ENCODE measurements around the gene STEAP1.
A peak's percentile ranks its signal among the peaks of the same experiment; 100 is the strongest.
"Not testable (repeated sequence)": the region's sequence is repeated elsewhere in the genome, so short reads cannot be mapped to it uniquely, and the experiment has no call there.

Gene STEAP1

DNA sequence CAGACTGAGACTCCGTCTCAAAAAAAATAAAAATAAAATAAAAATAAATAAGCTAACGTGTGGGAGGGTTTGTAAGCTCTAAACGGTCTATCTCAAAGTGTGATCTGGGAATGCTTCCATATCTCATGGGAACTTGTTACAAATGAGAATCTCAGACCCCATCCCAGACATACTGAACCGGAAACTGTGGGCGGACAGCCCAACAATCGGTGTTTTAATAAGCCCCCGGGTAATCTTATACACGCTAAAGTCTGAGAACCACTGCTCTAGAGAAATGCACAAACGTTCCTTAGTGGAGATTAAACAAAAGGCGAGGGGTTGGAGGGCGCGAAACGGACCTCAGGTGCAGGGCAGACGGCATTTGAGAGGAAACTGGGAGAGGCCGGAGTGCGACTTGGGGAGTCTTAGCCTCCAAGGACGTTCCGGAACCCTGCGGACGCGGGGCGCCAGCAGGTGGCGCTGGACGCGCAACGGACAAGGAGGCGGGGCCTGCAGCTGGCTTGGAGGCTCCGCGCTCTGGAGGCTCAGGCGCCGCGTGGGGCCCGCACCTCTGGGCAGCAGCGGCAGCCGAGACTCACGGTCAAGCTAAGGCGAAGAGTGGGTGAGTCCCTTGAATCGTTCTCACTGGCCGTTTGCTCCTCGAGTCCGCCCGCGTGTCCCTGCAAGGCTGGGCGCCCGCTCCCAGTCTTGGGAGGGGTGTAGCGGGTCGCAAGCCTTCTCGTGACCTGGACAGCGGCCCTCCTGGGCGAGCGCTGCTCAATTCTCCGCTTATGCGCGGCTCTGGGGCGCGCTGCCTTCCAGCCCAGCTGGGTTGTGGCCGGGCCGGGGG is at the start of gene STEAP1:
Gene STEAP1, plus strand, starts transcription at position 527 of the 829 bp plus-strand sequence. CDS start 5,320 bp downstream, outside the sequence.
- peak; percentile 50 to 86 (median 74) for DNase-seq

DNA sequence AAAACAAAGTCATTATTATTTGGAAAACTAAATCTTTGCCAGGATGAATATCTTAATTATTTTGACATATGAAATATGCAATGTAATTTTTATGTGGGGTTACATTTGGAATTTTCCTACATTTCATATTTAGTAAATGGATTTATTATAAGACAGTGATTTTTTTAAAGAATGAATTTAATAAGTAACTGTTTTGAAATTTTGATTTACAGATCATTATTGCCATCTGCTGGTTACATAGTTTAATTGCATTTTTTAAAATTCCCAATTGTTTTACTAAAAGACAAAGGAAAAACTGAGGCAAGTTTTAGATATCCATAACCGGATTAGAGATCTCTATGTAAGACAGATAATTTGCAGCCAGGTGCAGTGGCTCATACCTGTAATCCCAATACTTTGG is 39.3 kb upstream of the STEAP1 start:
- DNase-seq, result not testable (repeated sequence)

DNA sequence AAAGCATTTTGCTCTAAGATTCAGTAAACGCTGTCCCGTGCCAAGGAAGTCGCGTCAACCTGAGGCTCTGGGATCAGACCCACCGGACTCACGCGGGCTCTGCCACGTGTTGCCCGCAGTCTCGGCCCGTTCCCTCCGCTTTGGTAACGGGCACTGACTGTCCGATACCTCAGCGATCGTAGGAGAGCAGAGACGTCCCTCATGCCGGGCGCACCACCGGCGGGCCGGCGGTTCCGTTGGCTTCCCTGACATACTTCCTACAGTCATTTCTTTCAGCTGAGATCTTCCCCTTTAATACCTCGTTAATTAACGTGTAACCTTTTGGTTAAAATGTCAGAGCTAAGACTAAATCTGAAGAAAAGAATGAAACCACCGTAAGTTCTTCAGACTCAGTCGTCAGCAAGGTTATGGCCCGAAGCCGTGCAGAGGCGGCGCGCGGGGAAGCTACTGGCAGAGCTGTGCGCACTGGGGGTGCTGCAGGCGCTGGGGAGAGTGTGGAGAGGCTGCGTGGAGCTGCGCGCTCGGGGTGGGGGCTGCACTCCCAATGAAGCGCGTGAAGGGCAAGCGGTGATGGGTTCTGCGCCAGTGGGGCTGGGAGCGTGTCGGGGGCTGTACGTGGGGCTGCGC is 35.6 kb upstream of the STEAP1 start:
- peak in 1 of 6 experiments; percentile 23 for DNase-seq

DNA sequence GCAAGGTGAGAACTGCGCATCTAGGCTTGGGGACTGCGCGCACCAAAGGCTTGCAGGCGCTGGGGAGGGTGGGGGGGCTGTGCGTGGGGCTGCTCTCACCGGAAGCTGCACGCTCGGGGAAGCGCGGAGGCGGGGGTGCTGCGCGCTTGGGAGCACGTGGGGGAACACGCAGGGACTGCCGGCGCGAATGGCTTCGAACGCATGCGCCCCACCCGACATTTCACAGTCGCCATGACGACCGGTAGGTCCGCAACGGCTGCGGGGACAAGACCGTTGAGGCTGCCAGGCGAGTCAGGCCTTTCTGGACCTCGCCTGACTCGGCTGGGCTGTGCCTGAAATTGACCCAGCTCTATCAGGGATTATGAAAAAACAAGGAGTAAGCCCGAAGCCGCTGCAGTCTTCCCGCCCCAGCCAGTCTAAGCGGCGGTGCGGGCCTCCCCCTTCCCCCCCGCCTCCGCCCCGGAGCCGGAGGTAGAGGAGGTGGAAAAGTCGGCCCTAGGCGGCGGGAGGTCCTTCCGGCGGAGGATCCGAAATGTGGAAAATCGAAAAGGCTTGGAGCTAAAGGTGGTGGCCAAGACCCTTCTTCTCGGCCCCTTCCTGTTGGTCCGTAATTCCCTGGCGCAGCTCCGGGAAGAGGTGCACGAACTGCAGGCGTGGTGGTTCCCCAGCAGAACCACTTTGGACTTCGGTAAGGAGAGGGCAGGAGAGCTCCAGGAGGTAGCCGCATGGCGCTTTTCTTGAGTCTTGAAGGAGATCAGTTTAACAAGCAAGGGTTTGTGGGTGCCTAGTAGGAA is 34.9 kb upstream of the STEAP1 start:
- peak in 2 of 6 experiments; percentile 10 to 45 for DNase-seq

DNA sequence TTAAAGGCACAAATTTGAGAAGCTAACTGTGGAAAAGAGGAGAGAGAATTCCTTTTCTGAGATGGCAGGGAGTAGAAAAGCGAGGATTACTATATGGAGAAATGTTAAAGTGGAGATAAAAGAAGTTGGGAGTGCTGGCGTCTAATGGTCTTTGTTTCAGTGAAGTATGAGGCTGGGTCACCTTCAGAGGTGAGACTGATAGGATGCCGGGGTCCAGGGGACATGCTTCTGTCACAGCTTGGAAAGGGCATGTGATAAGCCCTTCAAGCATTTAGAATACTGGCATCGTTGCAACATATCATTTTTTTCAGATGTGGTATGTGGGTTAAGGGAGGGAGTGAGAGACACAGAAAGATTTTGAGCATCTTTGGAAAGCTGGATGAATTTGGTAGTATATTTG is 34.1 kb upstream of the STEAP1 start:
- DNase-seq, result not testable (repeated sequence)

DNA sequence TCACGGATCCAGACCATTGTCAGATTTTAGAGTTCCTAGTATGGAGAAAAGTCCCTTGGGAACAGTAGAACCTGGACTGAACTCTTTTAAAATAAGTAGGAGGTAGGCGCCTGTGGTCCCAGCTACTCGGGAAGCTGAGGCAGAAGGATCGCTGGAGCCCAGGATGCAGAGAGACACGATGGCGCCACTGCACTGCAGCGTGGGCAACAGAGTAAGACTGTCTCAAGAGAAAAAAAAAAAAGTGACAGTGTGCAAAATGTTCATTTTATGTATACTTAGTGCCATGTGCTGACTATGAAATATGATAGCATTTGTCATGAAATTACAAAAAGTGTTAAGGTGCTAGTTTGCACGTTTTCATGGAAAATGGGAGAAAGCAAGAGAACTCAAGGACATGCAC is 22.5 kb upstream of the STEAP1 start:
- DNase-seq, result not testable (repeated sequence)

DNA sequence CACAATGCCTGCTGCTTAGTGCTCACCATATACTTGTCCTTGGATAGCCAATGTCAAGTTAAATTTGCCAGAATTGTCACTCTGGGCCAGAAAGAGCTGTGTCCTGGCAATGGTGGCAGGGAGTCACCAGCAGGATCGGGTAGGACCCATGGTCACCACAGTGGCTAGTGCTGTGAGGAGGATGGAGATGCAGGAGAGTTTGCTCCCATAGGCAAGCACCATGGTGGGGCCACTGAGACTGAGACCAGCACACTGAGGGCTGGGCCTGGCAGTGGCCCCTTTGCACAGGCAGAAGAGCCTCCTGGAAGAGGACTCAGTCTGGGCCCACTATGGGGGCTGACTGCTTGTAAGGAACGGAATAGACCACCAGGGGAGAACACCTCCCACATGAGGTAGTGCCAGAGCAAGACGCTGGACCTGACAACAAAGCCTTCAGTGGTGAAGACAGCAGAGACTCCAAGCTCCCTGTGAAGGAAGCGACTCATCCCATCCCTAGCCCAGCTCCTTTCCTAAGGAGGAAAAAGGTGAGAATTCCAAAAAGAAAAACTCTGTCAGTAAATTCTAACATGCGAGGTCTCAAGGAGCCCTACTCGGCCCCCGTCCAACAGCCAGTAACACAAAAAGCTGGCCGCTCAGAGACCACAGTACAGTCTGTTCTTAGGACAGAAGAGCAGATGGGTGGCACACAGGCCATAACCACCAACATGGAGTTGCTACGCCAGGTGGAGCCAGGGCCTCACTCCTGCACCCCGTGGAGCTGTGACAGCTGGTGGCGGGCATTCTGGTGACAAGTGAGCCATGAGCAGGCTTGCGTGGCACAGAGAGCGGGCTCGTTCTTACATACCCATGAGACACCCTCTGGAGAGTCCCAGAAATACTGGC is 6.9 kb upstream of the STEAP1 start:
- not testable (repeated sequence) for DNase-seq

DNA sequence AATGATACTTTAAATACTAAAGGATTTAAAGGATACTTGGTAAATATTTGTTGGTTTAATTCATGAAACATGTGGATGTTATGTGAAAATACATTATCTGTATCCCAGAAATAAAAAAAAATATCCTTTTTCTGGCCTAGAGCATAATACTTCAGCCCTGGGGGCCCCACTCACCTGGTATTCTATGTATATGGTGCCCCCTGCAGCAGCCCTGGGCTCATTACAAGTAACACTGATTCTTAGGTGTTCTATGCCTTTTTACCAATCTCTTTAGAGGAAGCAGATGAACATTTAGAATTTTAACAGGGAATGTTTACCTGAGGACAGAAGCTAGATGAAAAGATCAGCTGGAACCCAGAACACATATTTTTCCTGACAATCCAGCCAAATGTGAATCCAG is 4.8 kb upstream of the STEAP1 start:
- not testable (repeated sequence) for DNase-seq

DNA sequence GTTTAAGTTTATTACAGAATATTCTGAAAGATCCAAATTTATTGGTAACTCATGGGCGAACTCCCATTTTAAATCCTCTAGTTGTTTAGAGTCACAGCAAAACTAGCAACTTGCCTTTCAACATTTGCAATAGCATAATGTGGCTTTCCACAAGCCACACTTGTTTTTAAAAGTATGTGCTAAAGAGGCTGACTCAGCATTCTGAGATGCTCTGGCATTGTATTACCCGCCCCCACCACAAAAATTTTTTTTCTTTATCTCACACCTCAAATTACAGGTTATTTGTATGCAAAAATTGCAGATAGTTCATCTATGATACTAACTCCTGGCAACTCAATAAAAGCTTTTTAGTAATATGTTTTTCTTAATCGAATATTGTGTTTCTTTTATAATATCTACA is 2.4 kb upstream of the STEAP1 start:
- DNase-seq, result not testable (repeated sequence)

DNA sequence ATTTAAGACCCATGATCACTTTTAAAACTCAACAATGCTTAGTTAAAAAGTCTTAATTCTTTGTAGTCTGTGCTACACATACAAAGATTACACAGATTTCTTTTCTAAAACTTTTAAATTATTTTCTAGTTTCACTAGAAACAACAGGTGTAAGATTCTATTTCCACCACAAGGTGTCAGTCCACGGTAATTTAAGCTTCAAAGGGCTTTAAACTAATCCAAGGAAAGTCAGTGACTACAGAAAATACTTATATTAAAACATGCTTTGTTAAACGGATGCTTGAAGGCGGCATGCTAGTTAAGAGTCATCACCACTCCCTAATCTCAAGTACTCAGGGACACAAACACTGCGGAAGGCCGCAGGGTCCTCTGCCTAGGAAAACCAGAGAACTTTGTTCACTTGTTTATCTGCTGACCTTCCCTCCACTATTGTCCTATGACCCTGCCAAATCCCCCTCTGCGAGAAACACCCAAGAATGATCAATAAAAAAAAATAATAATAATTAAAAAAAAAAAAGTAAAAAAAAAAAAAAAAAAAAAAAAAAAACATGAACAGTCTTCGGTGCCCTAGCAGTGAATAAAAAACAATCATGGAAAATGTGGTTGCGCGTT is 1.5 kb upstream of the STEAP1 start:
- peak in 2 of 6 experiments; percentile 13 to 35 for DNase-seq

DNA sequence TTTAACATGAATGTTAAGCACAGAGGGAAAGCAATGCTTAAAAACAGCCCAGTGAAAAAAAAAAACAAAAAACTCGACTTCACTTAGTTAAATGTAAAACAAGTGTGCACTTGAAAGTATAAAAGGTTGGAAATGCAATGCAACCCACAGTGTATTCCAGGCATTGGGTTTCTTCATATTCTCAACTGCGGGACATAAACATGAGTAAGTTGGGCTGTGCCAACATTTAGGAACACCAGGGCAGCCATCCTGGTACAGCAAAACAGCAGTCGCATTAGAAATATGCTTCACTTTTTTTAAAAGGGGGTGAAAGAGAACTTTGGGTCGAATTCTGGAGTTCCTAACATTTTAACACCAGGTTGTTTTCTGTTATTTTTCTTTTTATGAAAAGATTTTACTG is 937 bp downstream of the STEAP1 start:
- no peak for DNase-seq

DNA sequence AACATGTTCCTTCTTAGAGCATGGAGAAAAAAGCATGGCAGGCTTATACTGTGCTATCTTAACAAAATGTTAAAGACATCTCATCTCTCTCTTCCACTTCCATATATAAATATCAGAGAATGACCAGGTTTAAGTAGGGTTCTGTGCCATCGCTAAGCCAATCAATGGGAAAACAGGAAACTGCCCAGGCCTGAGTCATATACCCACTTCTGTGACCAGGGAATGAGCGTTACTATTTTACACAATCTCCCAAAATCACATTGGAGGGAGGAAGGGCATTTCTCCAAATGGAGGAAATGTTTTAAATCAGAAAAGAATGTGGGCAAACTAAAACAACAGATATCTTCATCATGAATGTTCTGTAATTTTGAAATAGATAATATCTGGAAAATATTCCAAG is 3.1 kb downstream of the STEAP1 start:
- DNase-seq, result not testable (repeated sequence)

DNA sequence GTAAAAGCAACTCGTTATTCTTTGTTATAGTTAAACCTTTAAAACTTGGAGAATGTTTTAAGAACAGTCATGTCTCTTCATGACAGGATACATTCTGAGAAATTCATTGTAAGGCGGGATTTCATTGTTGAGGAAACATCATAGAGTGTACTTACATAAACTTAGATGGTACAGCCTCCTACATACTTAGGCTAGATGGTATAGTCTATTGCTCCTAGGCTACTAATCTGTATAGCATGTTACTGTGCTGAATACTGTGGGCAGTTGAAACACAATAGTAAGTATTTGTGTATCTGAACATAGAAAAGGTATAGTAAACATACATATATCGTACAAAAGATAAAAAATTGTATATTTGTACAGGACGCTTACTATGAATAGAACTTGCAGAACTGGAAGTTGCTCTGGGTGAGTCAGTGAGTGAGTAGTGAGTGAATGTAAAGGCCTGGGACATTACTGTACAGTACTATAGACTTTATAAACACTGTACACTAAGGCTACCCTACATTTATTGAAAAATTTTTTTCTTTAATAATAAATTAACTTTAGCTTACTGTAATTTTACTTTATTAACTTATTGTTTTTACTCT is 3.6 kb downstream of the STEAP1 start:
- DNase-seq, result not testable (repeated sequence)

DNA sequence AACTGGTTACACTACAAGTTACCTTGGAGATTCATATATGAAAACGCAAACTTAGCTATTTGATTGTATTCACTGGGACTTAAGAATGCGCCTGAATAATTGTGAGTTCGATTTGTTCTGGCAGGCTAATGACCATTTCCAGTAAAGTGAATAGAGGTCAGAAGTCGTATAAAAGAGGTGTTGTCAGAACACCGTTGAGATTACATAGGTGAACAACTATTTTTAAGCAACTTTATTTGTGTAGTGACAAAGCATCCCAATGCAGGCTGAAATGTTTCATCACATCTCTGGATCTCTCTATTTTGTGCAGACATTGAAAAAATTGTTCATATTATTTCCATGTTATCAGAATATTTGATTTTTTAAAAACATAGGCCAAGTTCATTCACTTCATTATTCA is 9.3 kb downstream of the STEAP1 start:
- no peak for DNase-seq

DNA sequence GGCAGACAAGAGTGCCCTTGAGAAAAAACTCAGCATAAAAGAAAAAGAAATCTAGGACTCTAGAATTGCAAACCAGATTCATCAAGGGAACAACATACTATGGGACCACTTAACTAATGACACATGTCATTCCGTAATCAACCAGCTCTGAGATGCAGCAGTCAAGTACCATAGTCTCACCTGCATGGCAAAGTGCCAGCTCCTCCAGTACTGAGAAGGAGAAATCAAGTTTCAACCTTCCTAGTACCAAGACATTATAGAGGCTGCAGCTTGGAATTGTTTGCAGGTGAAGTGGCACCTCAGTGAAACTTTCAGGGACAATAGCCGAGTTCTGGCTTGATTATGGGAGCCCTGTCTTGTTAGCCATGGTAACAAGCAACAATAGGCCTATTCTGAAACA is 11.5 kb downstream of the STEAP1 start:
- DNase-seq, result no peak

DNA sequence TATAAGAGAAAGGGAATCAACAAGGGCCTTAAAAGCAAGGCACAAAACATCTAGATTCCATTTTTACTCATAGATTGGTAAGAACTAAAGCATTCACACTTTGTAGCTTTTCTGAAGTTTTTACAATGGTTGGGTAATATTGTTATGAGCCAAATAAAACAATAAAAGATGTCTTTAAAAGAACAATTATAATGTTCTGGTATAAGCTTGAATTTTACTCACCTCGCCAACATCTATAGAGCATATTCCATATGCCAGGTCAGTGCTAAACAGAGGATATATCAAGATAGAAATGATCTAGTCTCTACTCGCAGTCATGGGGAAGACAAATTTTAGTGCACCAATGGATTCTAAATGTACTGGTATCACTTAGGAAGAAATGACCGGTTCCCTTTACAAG is 11.9 kb downstream of the STEAP1 start:
- DNase-seq, result no peak

DNA sequence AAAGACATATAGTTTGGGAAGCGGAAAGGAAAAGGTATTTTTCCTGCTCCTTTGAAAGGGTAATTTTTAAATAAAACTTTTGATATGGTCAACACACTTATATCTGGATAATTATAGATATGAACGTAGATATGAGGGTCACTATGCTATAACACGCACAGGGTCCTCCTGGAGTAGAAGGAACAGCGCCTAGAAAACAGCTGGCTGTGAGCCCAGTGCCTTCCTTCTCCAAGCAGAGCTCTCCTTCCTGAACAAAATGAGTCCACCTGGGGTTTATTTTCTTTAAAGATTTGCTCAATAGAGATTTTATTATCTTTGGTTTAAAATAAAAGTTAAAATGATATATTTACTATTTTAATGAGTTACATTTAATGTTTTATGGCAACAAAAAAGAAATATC is 13.1 kb downstream of the STEAP1 start:
- DNase-seq, result no peak

DNA sequence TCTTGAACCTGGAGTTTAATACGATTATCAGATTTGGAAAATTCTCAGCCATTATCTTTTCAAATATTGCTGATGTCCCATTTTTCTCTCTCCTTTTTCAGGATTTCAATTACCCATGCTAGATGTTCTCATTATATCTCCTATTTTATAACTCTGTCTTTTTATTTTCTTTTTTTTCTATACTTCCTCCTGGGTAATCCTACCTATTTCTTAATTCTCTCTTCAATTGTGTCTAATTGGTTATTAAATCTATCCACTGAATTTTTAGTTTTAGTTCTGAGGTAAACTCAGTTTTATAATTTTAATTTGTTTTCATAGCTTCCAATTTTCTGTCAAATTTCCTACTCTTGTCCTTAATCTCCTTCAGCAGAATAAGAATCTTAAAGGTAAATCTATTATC is 15.6 kb downstream of the STEAP1 start:
- no peak for DNase-seq

DNA sequence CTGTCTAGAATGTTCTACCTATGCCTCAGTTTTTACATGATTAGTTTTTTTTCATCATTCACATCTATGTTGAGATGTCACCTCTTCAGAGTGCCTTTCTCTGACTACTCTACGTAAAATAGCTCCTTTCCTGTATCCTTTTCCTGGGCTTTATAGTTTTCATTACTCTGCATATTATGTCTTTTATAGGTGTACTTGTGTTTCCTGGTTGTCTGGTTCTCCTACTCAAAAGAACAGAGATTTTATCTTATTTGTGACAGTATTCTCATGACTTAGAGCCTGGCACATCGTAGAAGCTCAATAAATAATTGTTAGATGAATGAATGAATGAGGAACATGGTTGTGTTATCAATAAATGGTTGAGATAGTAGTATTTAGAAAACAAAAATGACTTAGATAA is 17.9 kb downstream of the STEAP1 start:
- no peak for DNase-seq

DNA sequence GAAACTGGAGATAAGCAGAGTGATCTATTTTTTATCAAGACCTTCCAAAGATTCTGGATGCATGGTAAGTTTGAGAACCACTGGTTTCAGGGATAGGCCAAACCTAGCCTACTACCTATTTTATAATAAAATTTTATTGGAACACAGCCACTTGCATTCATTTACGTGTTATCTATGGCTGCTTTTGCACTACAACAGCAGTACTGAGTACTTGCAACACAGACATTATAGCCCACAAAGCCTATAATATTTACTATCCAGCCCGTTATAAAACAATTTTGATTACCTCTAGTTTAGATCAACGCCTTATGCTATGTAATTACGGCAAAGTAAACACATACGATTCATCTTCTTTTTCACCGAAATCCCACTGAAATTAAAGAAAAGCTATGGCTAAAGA is 18.4 kb downstream of the STEAP1 start:
- DNase-seq, result no peak

DNA sequence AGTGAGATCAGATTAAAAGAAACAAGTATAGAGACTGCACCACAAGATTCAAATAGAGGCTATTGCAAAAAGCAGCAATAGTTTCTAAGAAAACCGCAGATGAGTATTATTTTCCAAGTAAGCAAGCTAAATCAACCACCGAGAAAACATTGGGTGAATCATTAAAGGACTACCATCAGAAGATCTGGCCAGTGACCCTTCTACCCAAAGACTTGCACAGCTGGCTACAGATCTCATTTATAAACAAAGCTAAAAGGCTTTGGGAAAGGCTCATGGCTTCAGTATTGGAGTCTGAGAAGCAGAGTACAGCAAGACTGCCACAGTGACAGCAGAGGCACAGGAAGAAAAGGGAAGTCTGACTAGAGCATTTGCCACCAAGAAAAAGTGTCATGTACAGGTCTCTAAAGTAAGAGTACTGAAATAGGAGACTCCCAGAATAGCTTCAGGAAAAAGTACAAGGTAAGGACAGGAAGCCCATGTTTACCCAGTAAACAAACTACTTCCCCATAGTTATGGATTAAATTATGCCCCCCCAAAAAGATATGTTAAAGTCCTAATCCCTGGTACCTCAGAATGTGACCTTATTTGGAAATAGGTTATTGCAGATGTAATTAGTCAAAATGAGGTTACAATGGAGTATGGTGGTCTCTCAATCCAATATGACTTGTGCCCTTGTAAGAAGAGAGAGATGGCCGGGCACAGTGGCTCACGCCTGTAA is 19.0 kb downstream of the STEAP1 start:
- no peak for DNase-seq
